Common myeloid progenitor, CD34-positive (primary cell): ENCODE results near the gene AGPS.
A peak's percentile ranks its signal among the peaks of the same experiment; 100 is the strongest.

Experiments used
- CTCF ChIA-PET: fragments of 350-600 bp; sonication (Branson Sonifier 250); formaldehyde crosslinking; loops from one replicate; lab custom pipeline; 2021; ENCODE audit warnings: antibody characterized with exemption; lab: Charles Lee
- POLR2A ChIA-PET: fragments of 350-600 bp; sonication (Branson Sonifier 250); formaldehyde crosslinking; loops from one replicate; lab custom pipeline; 2021; ENCODE audit warnings: antibody characterized with exemption; lab: Charles Lee
- DNase-seq, 3 donors: peaks; one replicate each; pipeline versions ENCODE4 v3.0.0 to v3.0.0-alpha.2; 2013
- H3K27ac ChIP-seq, 2 experiments: 1 replicate in 1 of 2; 2 replicates in 1 of 2; pipeline ENCODE4 v1.7.0; 2013; ENCODE audit warnings: inconsistent platforms in 2 of 2, low read length in 2 of 2, mild to moderate bottlenecking in 2 of 2, low read depth in 1 of 2, moderate library complexity in 1 of 2; ENCODE audit not compliant: severe bottlenecking in 2 of 2, insufficient read depth in 1 of 2, poor library complexity in 1 of 2
- H3K27me3 ChIP-seq, 5 experiments: replicated peaks in 2 of 5; 1 replicate in 3 of 5; 2 replicates in 2 of 5; pipeline versions ENCODE4 v1.6.1 to v1.7.0; 2013; ENCODE audit warnings: low read length in 4 of 5, mild to moderate bottlenecking in 2 of 5, moderate library complexity in 2 of 5, inconsistent platforms in 1 of 5; ENCODE audit not compliant: insufficient read depth in 5 of 5, control insufficient read depth in 4 of 5
- H3K36me3 ChIP-seq, 4 experiments: 1 replicate in 2 of 4; 2 replicates in 2 of 4; pipeline versions ENCODE4 v1.6.1 to v1.7.0; 2013; ENCODE audit warnings: low read length in 3 of 4, control low read depth in 1 of 4, mild to moderate bottlenecking in 1 of 4; ENCODE audit not compliant: control insufficient read depth in 4 of 4, insufficient read depth in 4 of 4
- H3K4me1 ChIP-seq, 4 experiments: 1 replicate in 3 of 4; 2 replicates in 1 of 4; pipeline versions ENCODE4 v1.6.1 to v1.7.1; 2013; ENCODE audit warnings: low read length in 3 of 4, mild to moderate bottlenecking in 3 of 4, control low read depth in 1 of 4, inconsistent platforms in 1 of 4, moderate library complexity in 1 of 4; ENCODE audit not compliant: control insufficient read depth in 4 of 4, insufficient read depth in 4 of 4; ENCODE audit errors: control extremely low read depth in 1 of 4
- H3K4me3 ChIP-seq, 7 experiments: 1 replicate in 4 of 7; 2 replicates in 3 of 7; pipeline versions ENCODE4 v1.5.1 to v1.7.0; 2013; ENCODE audit warnings: mild to moderate bottlenecking in 7 of 7, low read length in 6 of 7, moderate library complexity in 6 of 7, inconsistent platforms in 2 of 7, low read depth in 2 of 7, control low read depth in 1 of 7; ENCODE audit not compliant: insufficient read depth in 4 of 7, control insufficient read depth in 1 of 7; ENCODE audit errors: extremely low read depth in 1 of 7
- H3K9me3 ChIP-seq, 5 experiments: 1 replicate in 4 of 5; 2 replicates in 1 of 5; pipeline versions ENCODE4 v1.6.1 to v1.7.1; 2013; ENCODE audit warnings: low read length in 4 of 5, mild to moderate bottlenecking in 2 of 5, inconsistent platforms in 1 of 5, low read depth in 1 of 5, moderate library complexity in 1 of 5; ENCODE audit not compliant: control insufficient read depth in 4 of 5, insufficient read depth in 2 of 5; ENCODE audit errors: control extremely low read depth in 1 of 5
- whole genome bisulfite sequencing: methylation state at CpG from one replicate; pipeline ENCODE4 v1.1.5; 2013; ENCODE audit not compliant: insufficient coverage; 5-methylcytosine and 5-hydroxymethylcytosine counted together

The AGPS gene

DNA sequence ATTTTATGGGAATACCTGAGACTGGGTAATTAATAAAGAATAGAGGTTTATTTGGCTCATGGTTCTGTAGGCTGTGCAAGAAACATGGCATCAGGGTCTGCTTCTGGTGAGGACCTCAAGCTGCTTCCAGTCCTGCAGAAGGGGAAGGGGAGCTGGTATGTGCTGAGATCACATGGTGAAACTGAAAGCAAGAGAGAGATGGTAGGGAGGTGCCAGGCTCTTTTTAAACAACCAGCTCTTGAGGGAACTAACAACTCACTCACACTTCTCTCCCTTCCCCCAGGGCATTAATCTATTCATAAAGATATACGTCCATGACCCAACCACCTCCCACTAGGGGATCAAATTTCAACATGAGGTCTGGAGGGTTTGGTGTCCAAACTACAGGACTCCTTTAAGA is 40.1 kb downstream of the AGPS start:
- H3K27me3 ChIP-seq: no peaks in the 10 kb centered on the region
- POLR2A ChIA-PET: no interaction called here
- CTCF ChIA-PET: interaction anchor here (1.8 kb wide), 1 partner anchor 17 kb away, joined by 8 read pairs; no protein-coding TSS in a partner anchor
- H3K9me3 ChIP-seq: peaks cover 16 to 62% (median 29%) of the 10 kb centered on the region in 5 experiments
- WGBS: no CpG with 5 or more reads among the region's 1 CpG
- no peak overlapping the region for H3K27ac ChIP-seq
- peaks cover 12 to 79% (median 24%) of the 10 kb centered on the region in 4 experiments for H3K36me3 ChIP-seq
- no peaks in the 10 kb centered on the region for H3K4me1 ChIP-seq
- no peak for DNase-seq
- H3K4me3 ChIP-seq: no peak overlapping the region

DNA sequence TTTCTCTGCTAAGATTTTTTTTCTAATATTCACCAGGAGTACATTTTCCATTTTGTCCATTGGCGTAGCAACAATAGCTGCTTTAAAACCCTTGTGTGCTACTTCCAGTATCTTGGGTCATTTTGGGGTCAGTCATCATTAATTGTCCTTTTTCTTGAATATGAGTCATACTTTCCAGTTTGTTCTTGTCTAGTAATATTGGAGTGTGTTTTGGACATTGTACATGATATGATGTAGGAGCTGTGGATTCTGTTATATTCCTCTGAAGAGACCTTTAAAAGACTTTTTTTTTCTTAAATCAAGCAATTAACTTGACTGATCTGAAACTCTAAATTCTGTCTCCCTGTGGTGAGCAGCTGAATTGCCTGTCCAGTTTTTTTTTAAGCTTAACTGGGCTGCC is 40.8 kb downstream of the AGPS start:
- peaks cover 14 to 56% (median 27%) of the 10 kb centered on the region in 5 experiments for H3K9me3 ChIP-seq
- ChIA-PET CTCF (interaction anchor here (0.9 to 1.8 kb wide), 2 partner anchors 17 to 98 kb away, joined by 3 to 8 read pairs; no protein-coding TSS in a partner anchor), POLR2A (no interaction called here)
- no peak overlapping the region for H3K27ac ChIP-seq
- DNase-seq: peak in 2 of 3 donors; percentile 54 to 75
- H3K4me1 ChIP-seq: no peaks in the 10 kb centered on the region
- no peak overlapping the region for H3K4me3 ChIP-seq
- WGBS: 88% methylated on average over 1 of the region's 1 CpG
- no peaks in the 10 kb centered on the region for H3K27me3 ChIP-seq
- peaks cover 12 to 76% (median 27%) of the 10 kb centered on the region in 4 experiments for H3K36me3 ChIP-seq

DNA sequence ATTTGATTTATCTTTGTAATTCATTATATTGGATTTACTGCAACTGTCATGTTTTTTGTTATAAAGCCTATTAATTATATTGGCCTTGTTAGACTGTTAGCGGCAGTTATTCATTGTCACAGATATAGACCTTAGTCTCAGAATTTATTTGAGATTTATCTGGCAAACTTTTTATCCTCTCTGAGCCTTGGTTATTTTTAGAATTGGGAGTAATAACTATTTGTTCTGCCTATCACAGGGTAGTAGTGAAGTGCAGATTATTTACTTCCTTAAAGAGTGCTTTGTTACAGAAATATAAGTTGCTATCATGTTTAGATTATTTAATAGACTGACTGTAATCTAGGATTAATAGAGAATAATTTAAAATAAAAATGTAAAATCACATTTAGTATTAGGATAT is 41.9 kb downstream of the AGPS start:
- no peak overlapping the region for H3K4me3 ChIP-seq
- CTCF ChIA-PET: interaction anchor here (0.9 to 1.8 kb wide), 2 partner anchors 19 to 99 kb away, joined by 3 to 8 read pairs; no protein-coding TSS in a partner anchor
- H3K36me3 ChIP-seq: peaks cover 9 to 74% (median 27%) of the 10 kb centered on the region in 4 experiments
- no peaks in the 10 kb centered on the region for H3K27me3 ChIP-seq
- no peak for DNase-seq
- no CpG with 5 or more reads among the region's 1 CpG for whole genome bisulfite sequencing
- peaks cover 11 to 47% (median 25%) of the 10 kb centered on the region in 5 experiments for H3K9me3 ChIP-seq
- POLR2A ChIA-PET: no interaction called here
- H3K27ac ChIP-seq: no peak overlapping the region
- H3K4me1 ChIP-seq: no peaks in the 10 kb centered on the region

DNA sequence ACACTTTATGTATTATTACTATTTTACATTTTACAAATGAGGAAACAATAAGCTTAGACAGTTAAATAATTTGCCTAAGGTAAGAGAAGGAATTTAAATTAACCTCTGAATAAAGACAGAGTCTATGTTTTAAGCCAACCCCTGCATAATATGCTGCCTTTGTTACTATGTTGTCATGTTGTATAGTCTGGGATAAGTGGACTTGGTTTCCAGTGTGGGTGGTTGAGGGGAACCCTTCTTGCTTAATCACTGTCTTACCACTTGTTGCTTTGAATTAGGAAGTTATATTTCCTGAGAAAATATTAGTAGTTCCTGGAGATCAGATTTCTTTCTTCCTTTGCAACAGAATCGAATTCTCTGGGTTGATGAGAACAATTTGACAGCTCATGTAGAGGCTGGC is 52.6 kb downstream of the AGPS start:
- POLR2A ChIA-PET: no interaction called here
- Histone ChIP-seq H3K4me3 (no peak overlapping the region), H3K4me1 (peaks cover 0 to 6% (median 2%) of the 10 kb centered on the region in 4 experiments), H3K36me3 (peaks cover 8 to 53% (median 24%) of the 10 kb centered on the region in 4 experiments), H3K27me3 (no peaks in the 10 kb centered on the region), H3K27ac (no peak overlapping the region), H3K9me3 (peaks cover 0 to 9% (median 3%) of the 10 kb centered on the region in 5 experiments)
- WGBS: no CpG with 5 or more reads among the region's 1 CpG
- no peak for DNase-seq
- CTCF ChIA-PET: interaction anchor here (1.0 kb wide), 1 partner anchor 45 kb away, joined by 3 read pairs; no protein-coding TSS in a partner anchor

DNA sequence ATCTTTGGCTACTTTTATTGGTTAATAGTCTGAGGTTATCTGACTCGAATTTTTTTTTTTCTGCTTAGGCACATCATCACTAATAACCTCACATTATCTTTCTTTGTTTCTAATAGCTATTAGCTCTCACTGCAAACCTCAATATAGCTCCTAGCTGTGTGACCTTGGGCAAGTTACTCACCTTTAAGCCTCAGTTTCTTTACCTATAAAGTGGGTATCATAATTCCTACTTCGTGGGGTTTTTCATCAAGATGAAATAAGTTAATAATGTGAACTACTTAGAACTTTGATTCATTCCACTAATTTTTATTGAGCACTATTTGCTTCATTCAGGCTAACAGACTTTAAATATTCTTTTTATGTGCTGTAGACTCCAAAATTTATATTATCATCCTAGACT is 55.5 kb downstream of the AGPS start:
- H3K9me3 ChIP-seq: peaks cover 0 to 9% (median 3%) of the 10 kb centered on the region in 5 experiments
- no peak for DNase-seq
- ChIA-PET POLR2A (no interaction called here), CTCF (interaction anchor here (0.7 kb wide), 1 partner anchor 16 kb away, joined by 3 read pairs; no protein-coding TSS in a partner anchor)
- WGBS: no CpG with 5 or more reads among the region's 2 CpGs
- peaks cover 0 to 6% (median 2%) of the 10 kb centered on the region in 4 experiments for H3K4me1 ChIP-seq
- H3K4me3 ChIP-seq: no peak overlapping the region
- no peak overlapping the region for H3K27ac ChIP-seq
- H3K27me3 ChIP-seq: no peaks in the 10 kb centered on the region
- H3K36me3 ChIP-seq: peaks cover 6 to 43% (median 24%) of the 10 kb centered on the region in 4 experiments

DNA sequence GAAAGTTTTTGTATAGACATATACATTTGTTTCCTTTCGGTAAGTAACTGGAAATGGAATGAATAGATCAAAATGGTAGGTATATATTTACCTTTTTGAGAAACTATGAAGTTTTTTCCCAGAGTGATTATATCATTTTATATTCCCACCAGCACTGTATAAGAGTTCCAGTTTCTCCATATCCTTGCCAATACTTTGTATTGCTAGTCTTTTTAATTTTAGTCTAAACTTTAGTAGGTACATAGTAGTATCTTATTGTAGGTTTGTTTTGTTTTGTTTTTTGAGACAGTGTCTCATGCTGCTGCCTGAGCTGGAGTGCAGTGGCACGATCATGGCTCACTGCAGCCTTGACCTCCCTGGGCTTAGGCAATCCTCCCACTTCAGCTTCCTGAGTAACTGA is 56.6 kb downstream of the AGPS start:
- no peaks in the 10 kb centered on the region for H3K27me3 ChIP-seq
- H3K36me3 ChIP-seq: peaks cover 6 to 43% (median 24%) of the 10 kb centered on the region in 4 experiments
- no peak for DNase-seq
- H3K4me1 ChIP-seq: peaks cover 0 to 6% (median 2%) of the 10 kb centered on the region in 4 experiments
- H3K9me3 ChIP-seq: peaks cover 0 to 9% (median 3%) of the 10 kb centered on the region in 5 experiments
- ChIA-PET POLR2A (no interaction called here), CTCF (no interaction called here)
- no peak overlapping the region for H3K4me3 ChIP-seq
- no CpG with 5 or more reads among the region's 2 CpGs for WGBS
- no peak overlapping the region for H3K27ac ChIP-seq

DNA sequence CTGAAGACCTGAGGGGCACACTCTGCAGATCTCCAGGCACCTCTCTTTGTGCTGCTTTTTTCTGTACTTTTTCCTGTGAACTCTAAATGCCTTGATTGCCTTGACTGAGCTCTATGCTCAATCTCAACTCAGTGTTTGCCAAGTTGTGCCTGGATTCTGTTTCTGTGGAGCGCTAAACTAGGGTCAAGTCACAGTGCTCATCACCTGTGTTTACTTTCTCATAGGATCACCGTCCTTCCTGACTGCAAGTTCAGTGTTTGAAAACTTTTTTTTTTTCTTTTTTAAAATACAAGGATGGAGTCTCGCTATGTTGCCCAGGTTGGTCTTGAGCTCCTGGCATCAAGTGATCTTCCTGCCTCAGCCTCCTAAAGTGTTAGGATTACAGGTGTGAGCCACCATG is 62.6 kb downstream of the AGPS start:
- Histone ChIP-seq H3K27me3 (no peaks in the 10 kb centered on the region), H3K4me3 (no peak overlapping the region), H3K9me3 (peaks cover 0 to 3% (median 0%) of the 10 kb centered on the region in 5 experiments), H3K36me3 (peaks cover 4 to 32% (median 14%) of the 10 kb centered on the region in 4 experiments), H3K27ac (no peak overlapping the region), H3K4me1 (no peaks in the 10 kb centered on the region)
- POLR2A ChIA-PET: interaction anchor here (0.7 kb wide), 1 partner anchor 19 kb away, joined by 4 read pairs; no protein-coding TSS in a partner anchor
- DNase-seq: no peak
- 100% methylated on average over 3 of the region's 3 CpGs for WGBS
- CTCF ChIA-PET: interaction anchor here (0.6 to 0.7 kb wide), 2 partner anchors 42 to 389 kb away, joined by 3 to 4 read pairs; no protein-coding TSS in a partner anchor
